ENCODE measurements around the gene ZDHHC1.

DNA sequence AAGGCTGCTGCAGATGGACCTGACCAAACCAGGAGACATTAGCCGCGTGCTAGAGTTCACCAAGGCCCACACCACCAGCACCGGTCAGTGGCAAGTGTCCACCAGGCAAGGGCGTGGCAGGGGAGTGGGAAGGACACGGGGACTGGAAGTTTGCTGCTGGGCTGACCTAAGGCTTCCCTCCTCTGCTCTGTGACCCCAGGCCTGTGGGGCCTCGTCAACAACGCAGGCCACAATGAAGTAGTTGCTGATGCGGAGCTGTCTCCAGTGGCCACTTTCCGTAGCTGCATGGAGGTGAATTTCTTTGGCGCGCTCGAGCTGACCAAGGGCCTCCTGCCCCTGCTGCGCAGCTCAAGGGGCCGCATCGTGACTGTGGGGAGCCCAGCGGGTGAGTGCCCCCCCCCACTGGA lies 19.5 kb upstream of the ZDHHC1 start:
- TF ChIP-seq FOXA2 (IDR thresholded peaks at IDR 0.05) = no peak
- TF ChIP-seq, protein P1, sequence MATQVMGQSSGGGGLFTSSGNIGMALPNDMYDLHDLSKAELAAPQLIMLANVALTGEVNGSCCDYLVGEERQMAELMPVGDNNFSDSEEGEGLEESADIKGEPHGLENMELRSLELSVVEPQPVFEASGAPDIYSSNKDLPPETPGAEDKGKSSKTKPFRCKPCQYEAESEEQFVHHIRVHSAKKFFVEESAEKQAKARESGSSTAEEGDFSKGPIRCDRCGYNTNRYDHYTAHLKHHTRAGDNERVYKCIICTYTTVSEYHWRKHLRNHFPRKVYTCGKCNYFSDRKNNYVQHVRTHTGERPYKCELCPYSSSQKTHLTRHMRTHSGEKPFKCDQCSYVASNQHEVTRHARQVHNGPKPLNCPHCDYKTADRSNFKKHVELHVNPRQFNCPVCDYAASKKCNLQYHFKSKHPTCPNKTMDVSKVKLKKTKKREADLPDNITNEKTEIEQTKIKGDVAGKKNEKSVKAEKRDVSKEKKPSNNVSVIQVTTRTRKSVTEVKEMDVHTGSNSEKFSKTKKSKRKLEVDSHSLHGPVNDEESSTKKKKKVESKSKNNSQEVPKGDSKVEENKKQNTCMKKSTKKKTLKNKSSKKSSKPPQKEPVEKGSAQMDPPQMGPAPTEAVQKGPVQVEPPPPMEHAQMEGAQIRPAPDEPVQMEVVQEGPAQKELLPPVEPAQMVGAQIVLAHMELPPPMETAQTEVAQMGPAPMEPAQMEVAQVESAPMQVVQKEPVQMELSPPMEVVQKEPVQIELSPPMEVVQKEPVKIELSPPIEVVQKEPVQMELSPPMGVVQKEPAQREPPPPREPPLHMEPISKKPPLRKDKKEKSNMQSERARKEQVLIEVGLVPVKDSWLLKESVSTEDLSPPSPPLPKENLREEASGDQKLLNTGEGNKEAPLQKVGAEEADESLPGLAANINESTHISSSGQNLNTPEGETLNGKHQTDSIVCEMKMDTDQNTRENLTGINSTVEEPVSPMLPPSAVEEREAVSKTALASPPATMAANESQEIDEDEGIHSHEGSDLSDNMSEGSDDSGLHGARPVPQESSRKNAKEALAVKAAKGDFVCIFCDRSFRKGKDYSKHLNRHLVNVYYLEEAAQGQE (IDR thresholded peaks at IDR 0.05) = no peak
- TF ChIP-seq, protein P2, sequence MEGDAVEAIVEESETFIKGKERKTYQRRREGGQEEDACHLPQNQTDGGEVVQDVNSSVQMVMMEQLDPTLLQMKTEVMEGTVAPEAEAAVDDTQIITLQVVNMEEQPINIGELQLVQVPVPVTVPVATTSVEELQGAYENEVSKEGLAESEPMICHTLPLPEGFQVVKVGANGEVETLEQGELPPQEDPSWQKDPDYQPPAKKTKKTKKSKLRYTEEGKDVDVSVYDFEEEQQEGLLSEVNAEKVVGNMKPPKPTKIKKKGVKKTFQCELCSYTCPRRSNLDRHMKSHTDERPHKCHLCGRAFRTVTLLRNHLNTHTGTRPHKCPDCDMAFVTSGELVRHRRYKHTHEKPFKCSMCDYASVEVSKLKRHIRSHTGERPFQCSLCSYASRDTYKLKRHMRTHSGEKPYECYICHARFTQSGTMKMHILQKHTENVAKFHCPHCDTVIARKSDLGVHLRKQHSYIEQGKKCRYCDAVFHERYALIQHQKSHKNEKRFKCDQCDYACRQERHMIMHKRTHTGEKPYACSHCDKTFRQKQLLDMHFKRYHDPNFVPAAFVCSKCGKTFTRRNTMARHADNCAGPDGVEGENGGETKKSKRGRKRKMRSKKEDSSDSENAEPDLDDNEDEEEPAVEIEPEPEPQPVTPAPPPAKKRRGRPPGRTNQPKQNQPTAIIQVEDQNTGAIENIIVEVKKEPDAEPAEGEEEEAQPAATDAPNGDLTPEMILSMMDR (IDR thresholded peaks at IDR 0.05; ENCODE audit: low read depth, low read length, missing input control) = no peak
- no peak for TF ChIP-seq EGR1 (IDR thresholded peaks at IDR 0.05; ENCODE audit: low read depth in 2 of 2)
- TF ChIP-seq RAD21 (IDR thresholded peaks at IDR 0.05) = no peak
- TF ChIP-seq GABPA (IDR thresholded peaks at IDR 0.05 in 1 of 2, conservative IDR thresholded peaks at IDR 0.05 in 1 of 2) = no peak
- no peak for TF ChIP-seq TAF1 (conservative IDR thresholded peaks at IDR 0.05)
- no peak for TF ChIP-seq FOXA1 (IDR thresholded peaks at IDR 0.05)
- no peak for TF ChIP-seq YY1 (IDR thresholded peaks at IDR 0.05)
- no peak for TF ChIP-seq JUND (IDR thresholded peaks at IDR 0.05)
- TF ChIP-seq, protein P3, sequence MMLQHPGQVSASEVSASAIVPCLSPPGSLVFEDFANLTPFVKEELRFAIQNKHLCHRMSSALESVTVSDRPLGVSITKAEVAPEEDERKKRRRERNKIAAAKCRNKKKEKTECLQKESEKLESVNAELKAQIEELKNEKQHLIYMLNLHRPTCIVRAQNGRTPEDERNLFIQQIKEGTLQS (IDR thresholded peaks at IDR 0.05) = no peak
- no peak for TF ChIP-seq SP1 (IDR thresholded peaks at IDR 0.05)
